Keratinocyte (primary cell): ENCODE data around the gene RPP14. TPM values are rescaled to one million over a fixed set of nuclear protein-coding genes. Genes with fewer than 3 reads are reported as not detected.

Source experiments
- DNase-seq: peaks from one replicate; pipeline ENCODE4 v3.0.0-alpha.2; 2011; ENCODE audit warnings: low read depth, missing footprints, low spot score
- FAIRE-seq: peaks from 2 replicates; lab custom pipeline; 2011; peaks lifted over from hg19 to GRCh38; lab: Jason Lieb, UNC
- H2AFZ ChIP-seq: 2 replicates; pipeline ENCODE4 v1.6.0; 2012; ENCODE audit warnings: low read length, control low read depth, inconsistent platforms; ENCODE audit not compliant: control insufficient read depth
- H3K27ac ChIP-seq: 2 replicates; pipeline ENCODE4 v1.5.1; 2011; ENCODE audit warnings: low read length; ENCODE audit not compliant: control insufficient read depth, insufficient read depth
- H3K27me3 ChIP-seq: 3 replicates; pipeline ENCODE4 v1.6.0; 2011; ENCODE audit warnings: low read length; ENCODE audit not compliant: control insufficient read depth, insufficient read depth; ENCODE audit errors: extremely low read depth
- H3K36me3 ChIP-seq, 2 experiments: 2 replicates in 1 of 2; 3 replicates in 1 of 2; pipeline ENCODE4 v1.5.1; 2011; ENCODE audit warnings: low read length in 2 of 2, mild to moderate bottlenecking in 1 of 2; ENCODE audit not compliant: control insufficient read depth in 2 of 2, insufficient read depth in 2 of 2; ENCODE audit errors: extremely low read depth in 1 of 2
- H3K4me1 ChIP-seq: 3 replicates; pipeline ENCODE4 v1.5.1; 2011; ENCODE audit warnings: low read length; ENCODE audit not compliant: control insufficient read depth, insufficient read depth; ENCODE audit errors: extremely low read depth
- H3K4me2 ChIP-seq: 3 replicates; pipeline ENCODE4 v1.6.0; 2011; ENCODE audit warnings: low read depth, low read length; ENCODE audit not compliant: control insufficient read depth, insufficient read depth; ENCODE audit errors: extremely low read depth
- H3K4me3 ChIP-seq, 3 experiments: fragments of 200-600 bp in 1 of 3; sonication (generic) in 1 of 3; 2 replicates in 2 of 3; 3 replicates in 1 of 3; pipeline ENCODE4 v1.5.1; 2011 to 2016; ENCODE audit warnings: low read length in 3 of 3, mild to moderate bottlenecking in 3 of 3, control low read depth in 2 of 3, inconsistent platforms in 1 of 3, low read depth in 1 of 3, mixed read lengths in 1 of 3, mixed run types in 1 of 3, moderate library complexity in 1 of 3; ENCODE audit not compliant: control insufficient read depth in 2 of 3, insufficient read depth in 2 of 3; ENCODE audit errors: extremely low read depth in 1 of 3
- H3K79me2 ChIP-seq: 2 replicates; pipeline ENCODE4 v1.6.0; 2012; ENCODE audit warnings: low read length; ENCODE audit not compliant: control insufficient read depth, insufficient read depth
- H3K9ac ChIP-seq: 3 replicates; pipeline ENCODE4 v1.6.0; 2011; ENCODE audit warnings: low read length; ENCODE audit not compliant: control insufficient read depth, insufficient read depth; ENCODE audit errors: extremely low read depth
- H3K9me1 ChIP-seq: 3 replicates; pipeline ENCODE4 v1.6.0; 2011; ENCODE audit warnings: low read length; ENCODE audit not compliant: control insufficient read depth, insufficient read depth; ENCODE audit errors: extremely low read depth
- H3K9me3 ChIP-seq: 2 replicates; pipeline ENCODE4 v1.5.1; 2012; ENCODE audit warnings: low read depth, low read length; ENCODE audit not compliant: control insufficient read depth
- H4K20me1 ChIP-seq: 3 replicates; pipeline ENCODE4 v1.6.0; 2011; ENCODE audit warnings: low read length; ENCODE audit not compliant: control insufficient read depth, insufficient read depth; ENCODE audit errors: extremely low read depth
- CTCF ChIP-seq, 3 experiments: IDR thresholded peaks in 1 of 3; conservative IDR thresholded peaks in 1 of 3; optimal IDR thresholded peaks in 1 of 3; 2 replicates in 2 of 3; 3 replicates in 1 of 3; pipeline versions ENCODE3 to v1.5.1; 2011; ENCODE audit warnings: low read length in 3 of 3, mild to moderate bottlenecking in 3 of 3, moderate library complexity in 2 of 3, control low read depth in 1 of 3, inconsistent platforms in 1 of 3; ENCODE audit not compliant: insufficient read depth in 2 of 3; ENCODE audit errors: extremely low read depth in 1 of 3
- EZH2 ChIP-seq: IDR thresholded peaks from one replicate; pipeline ENCODE4 v1.6.1; 2012; ENCODE audit warnings: inconsistent platforms, mild to moderate bottlenecking, low read length, moderate library complexity
- dilution Hi-C: fragments of 300-500 bp; cut with MboI; formaldehyde crosslinking; loops from one replicate; pipeline ENCODE4 v1.7.0; 2020; ENCODE audit warnings: low sequenced_read_pairs; ENCODE audit not compliant: extremely low pct_ligation_motif_present
- polyA plus RNA-seq, 5 experiments: library from polyadenylated mRNA; depleted of rRNA in 3 of 5; stranded (reverse) in 3 of 5; stranded (forward) in 1 of 5; unstranded in 1 of 5; fragments of >200 nt; gene quantifications; 1 replicate in 1 of 5; 2 replicates in 3 of 5; 3 replicates in 1 of 5; pipeline versions ENCODE4 v1.2.1 to v1.2.3, GENCODE V29; 2011 to 2012; ENCODE audit warnings: missing spikeins in 2 of 5, low read depth in 1 of 5, low replicate concordance in 1 of 5

RPP14 gene
- polyA plus RNA-seq, 1 donor (not counting 4 experiments of a cell fraction or from before 2014, with no cell fraction given) = 24.6 TPM

GRCh38 chr3:58332575-58333188 lies 26.6 kb downstream of the RPP14 start, which contains the start of gene PXK:
Gene PXK, plus strand, starts transcription at chr3:58332892. Its CDS starts 97 bp downstream, at chr3:58332989.
- Histone ChIP-seq H3K4me3 (peak within 1 kb of the TSS; percentile 60 to 90 (median 86)), H3K9me3 (no peaks in the 10 kb centered on the region), H2AFZ (peak within 1 kb of the TSS; percentile 77), H3K36me3 (peaks cover 0 to 5% of the 10 kb centered on the region in 2 experiments), H4K20me1 (no peaks in the 10 kb centered on the region), H3K9ac (peak within 1 kb of the TSS; percentile 70), H3K9me1 (no peaks in the 10 kb centered on the region), H3K27me3 (no peaks in the 10 kb centered on the region), H3K4me1 (peaks cover 31% of the 10 kb centered on the region), H3K79me2 (peaks cover 6% of the 10 kb centered on the region), H3K4me2 (peak within 1 kb of the TSS; percentile 97), H3K27ac (peak within 1 kb of the TSS; percentile 51)
- FAIRE-seq = no peak
- TF ChIP-seq CTCF (optimal IDR thresholded peaks at IDR 0.05 in 1 of 3, IDR thresholded peaks at IDR 0.05 in 1 of 3, conservative IDR thresholded peaks at IDR 0.05 in 1 of 3; ENCODE audit: extremely low read depth in 1 of 3, insufficient read depth in 2 of 3, low read length in 3 of 3) = peak in 1 of 3 experiments; percentile 40
- TF ChIP-seq EZH2 = no peak
- DNase-seq = no peak
- dilution Hi-C loops = no loop called here

GRCh38 chr3:58333206-58334012 lies 27.4 kb downstream of the RPP14 start:
- Histone ChIP-seq H3K79me2 (peaks cover 6% of the 10 kb centered on the region), H3K9me1 (no peaks in the 10 kb centered on the region), H3K27ac (peak overlapping the region; percentile 51), H3K9me3 (no peaks in the 10 kb centered on the region), H3K4me1 (peaks cover 31% of the 10 kb centered on the region), H4K20me1 (no peaks in the 10 kb centered on the region), H3K4me2 (peak overlapping the region; percentile 97), H3K36me3 (peaks cover 0 to 5% of the 10 kb centered on the region in 2 experiments), H3K9ac (peak overlapping the region; percentile 70), H3K27me3 (no peaks in the 10 kb centered on the region), H2AFZ (peak overlapping the region; percentile 77), H3K4me3 (peak overlapping the region; percentile 60 to 90 (median 86))
- DNase-seq (no peak), FAIRE-seq (no peak)
- TF ChIP-seq CTCF (optimal IDR thresholded peaks at IDR 0.05 in 1 of 3, IDR thresholded peaks at IDR 0.05 in 1 of 3, conservative IDR thresholded peaks at IDR 0.05 in 1 of 3; ENCODE audit: extremely low read depth in 1 of 3, insufficient read depth in 2 of 3, low read length in 3 of 3) (peak in 2 of 3 experiments; percentile 19 to 30), EZH2 (no peak)
- dilution Hi-C loops = no loop called here
